Gastrocnemius medialis (tissue), 4 donors: ENCODE data around the gene GMPPA. TPM values are rescaled to one million over a fixed set of nuclear protein-coding genes. Genes with fewer than 3 reads are reported as not detected.

Experiments
- ATAC-seq, 2 donors: fragments of 150-250 bp; one replicate each; pipeline ENCODE4 v1.9.1; 2016
- DNase-seq, 2 donors: peaks; one replicate each; pipeline ENCODE4 v3.0.0-alpha.2; 2019
- H3K27ac ChIP-seq, 4 donors: fragments of 200-600 bp; sonication (generic); 1 replicate in 1 of 4; 2 replicates in 3 of 4; pipeline ENCODE4 v1.5.1; 2016 to 2018; ENCODE audit warnings: mild to moderate bottlenecking in 2 of 4, moderate library complexity in 1 of 4
- H3K27me3 ChIP-seq, 3 donors: fragments of 200-600 bp; sonication (generic) in 2 of 3; 1 replicate in 1 of 3; 2 replicates in 2 of 3; pipeline versions ENCODE4 v1.5.1 to v1.6.0; 2016 to 2019; ENCODE audit warnings: mild to moderate bottlenecking in 1 of 3, moderate library complexity in 1 of 3
- H3K36me3 ChIP-seq, 2 donors: fragments of 200-600 bp; sonication (generic) in 1 of 2; one replicate each; pipeline ENCODE4 v1.5.1; 2017 to 2018
- H3K4me1 ChIP-seq, 2 donors: fragments of 200-600 bp; sonication (generic) in 1 of 2; one replicate each; pipeline ENCODE4 v1.5.1; 2016 to 2017; ENCODE audit warnings: mild to moderate bottlenecking in 2 of 2
- H3K4me3 ChIP-seq, 4 donors: fragments of 200-600 bp; sonication (generic) in 3 of 4; 1 replicate in 1 of 4; 2 replicates in 3 of 4; pipeline ENCODE4 v1.5.1; 2016 to 2019; ENCODE audit warnings: mild to moderate bottlenecking in 2 of 4
- H3K9me3 ChIP-seq, 3 donors: fragments of 200-600 bp; sonication (generic) in 2 of 3; 1 replicate in 1 of 3; 2 replicates in 2 of 3; pipeline ENCODE4 v1.5.1; 2016 to 2019
- CTCF ChIP-seq, 5 experiments: fragments of 450-650 bp in 3 of 5; fragments of 200-600 bp in 2 of 5; sonication (generic) in 2 of 5; IDR thresholded peaks in 4 of 5; conservative IDR thresholded peaks in 1 of 5; 1 replicate in 4 of 5; 2 replicates in 1 of 5; pipeline ENCODE4 v1.5.1; 2016 to 2019; ENCODE audit warnings: antibody characterized with exemption in 5 of 5, mild to moderate bottlenecking in 3 of 5, moderate library complexity in 3 of 5
- POLR2A ChIP-seq, 2 donors: fragments of 450-650 bp; IDR thresholded peaks; one replicate each; pipeline ENCODE4 v1.6.1; 2017; ENCODE audit warnings: antibody characterized with exemption in 2 of 2, mild to moderate bottlenecking in 2 of 2, moderate library complexity in 2 of 2
- in situ Hi-C, 4 donors: fragments of 200-750 bp; cut with MboI; loops; one replicate each; pipeline versions ENCODE4 v1.15.0 to v1.8.0; 2017; ENCODE audit warnings: low sequenced_read_pairs in 4 of 4
- intact Hi-C: fragments of 100-400 bp; cut with DNase I; formaldehyde crosslinking; loops from one replicate; pipeline ENCODE4 v1.15.1; 2023; ENCODE audit warnings: low total_unique reads
- total RNA-seq, 4 donors: library from RNA; depleted of rRNA; stranded (reverse); fragments of >200 nt; gene quantifications; one replicate each; pipeline versions ENCODE4 v1.1.0 to v1.2.3, GENCODE V29; 2016

The GMPPA gene
- total RNA-seq, 4 donors from 2014 or later, result 18.0 to 25.8 (median 24.4) TPM

DNA sequence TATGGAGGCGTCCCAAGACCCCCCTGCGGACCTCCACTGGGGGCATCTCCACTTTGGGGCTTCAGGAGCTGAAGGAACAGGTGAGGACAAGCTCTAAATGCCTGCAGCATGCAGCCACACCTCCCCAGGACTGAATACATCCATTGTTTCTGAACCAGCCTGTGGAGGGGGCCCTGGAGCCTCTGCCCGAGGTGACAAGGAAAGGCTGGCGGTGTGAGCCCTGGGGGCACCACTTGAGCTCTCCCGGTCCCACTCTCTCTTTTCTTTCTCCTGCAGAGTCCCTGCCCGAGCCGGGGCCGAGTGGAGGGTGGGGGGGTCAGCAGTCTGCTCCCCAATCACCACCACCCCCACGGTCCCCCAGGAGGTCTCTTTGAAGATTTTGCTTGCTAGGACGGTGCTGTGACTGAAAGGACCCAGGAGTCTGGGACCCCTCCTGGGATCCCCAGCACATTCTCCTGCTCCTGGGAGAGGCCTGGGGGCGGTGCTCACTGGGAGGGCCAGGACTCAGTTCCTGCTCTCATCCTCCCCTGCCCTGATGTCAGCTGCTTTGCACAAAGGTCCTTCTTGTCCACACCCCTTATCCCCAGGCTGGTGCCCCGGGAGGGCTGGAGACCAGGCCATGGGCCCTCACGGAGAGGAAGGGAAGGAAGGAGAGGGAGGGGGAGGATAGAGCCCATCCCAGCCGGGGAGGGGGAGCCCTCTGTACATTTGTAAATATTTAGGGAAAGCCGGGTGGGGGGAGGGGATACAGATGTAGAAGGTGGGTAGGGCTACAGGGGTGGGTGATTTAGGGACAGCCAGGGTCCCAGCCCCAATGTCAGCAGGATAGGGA, 39.2 kb downstream of the GMPPA start:
- intact Hi-C loops (loop anchor here (10.0 kb wide), 1 partner anchor 243 kb away; no protein-coding TSS in a partner anchor), in situ Hi-C loops (loop anchor here in 2 of 4 donors (10.0 to 25.0 kb wide), 2 partner anchors 107 to 251 kb away; partner anchors contain the start of gene DNAJB2 (in 1 of the 2))
- DNase-seq (no peak), ATAC-seq (no peak)
- no peaks in the 10 kb centered on the region for H3K9me3 ChIP-seq
- TF ChIP-seq CTCF (IDR thresholded peaks at IDR 0.05 in 4 of 5, conservative IDR thresholded peaks at IDR 0.05 in 1 of 5) (no peak), POLR2A (IDR thresholded peaks at IDR 0.05) (no peak)
- H3K27ac ChIP-seq, result no peak overlapping the region
- peaks cover 7 to 16% of the 10 kb centered on the region in 2 donors for H3K4me1 ChIP-seq
- H3K4me3 ChIP-seq, result no peak overlapping the region
- no peaks in the 10 kb centered on the region for H3K27me3 ChIP-seq
- peaks cover 0 to 23% of the 10 kb centered on the region in 2 donors for H3K36me3 ChIP-seq

GRCh38 chr2:219538504-219538951, 39.8 kb downstream of the GMPPA start:
- Histone ChIP-seq H3K27me3 (no peaks in the 10 kb centered on the region), H3K27ac (no peak overlapping the region), H3K4me1 (peaks cover 10 to 19% of the 10 kb centered on the region in 2 donors), H3K36me3 (peaks cover 0 to 23% of the 10 kb centered on the region in 2 donors), H3K9me3 (no peaks in the 10 kb centered on the region), H3K4me3 (no peak overlapping the region)
- intact Hi-C loops, result loop anchor here (10.0 kb wide), 1 partner anchor 244 kb away; no protein-coding TSS in a partner anchor
- DNase-seq (no peak), ATAC-seq (no peak)
- in situ Hi-C loops, result loop anchor here in 2 of 4 donors (10.0 to 25.0 kb wide), 2 partner anchors 106 to 251 kb away; partner anchors contain the start of gene DNAJB2 (in 1 of the 2)
- TF ChIP-seq POLR2A (IDR thresholded peaks at IDR 0.05) (no peak), CTCF (IDR thresholded peaks at IDR 0.05 in 4 of 5, conservative IDR thresholded peaks at IDR 0.05 in 1 of 5) (no peak)

GRCh38 chr2:219538956-219539788, 40.5 kb downstream of the GMPPA start:
- Histone ChIP-seq H3K9me3 (no peaks in the 10 kb centered on the region), H3K27ac (no peak overlapping the region), H3K4me1 (peaks cover 13 to 23% of the 10 kb centered on the region in 2 donors), H3K4me3 (no peak overlapping the region), H3K27me3 (no peaks in the 10 kb centered on the region), H3K36me3 (peaks cover 0 to 23% of the 10 kb centered on the region in 2 donors)
- ATAC-seq, result no peak
- in situ Hi-C loops (loop anchor here in 2 of 4 donors (10.0 to 25.0 kb wide), 2 partner anchors 106 to 252 kb away; partner anchors contain the start of gene DNAJB2 (in 1 of the 2)), intact Hi-C loops (loop anchor here (10.0 kb wide), 1 partner anchor 244 kb away; no protein-coding TSS in a partner anchor)
- no peak for TF ChIP-seq CTCF (IDR thresholded peaks at IDR 0.05 in 4 of 5, conservative IDR thresholded peaks at IDR 0.05 in 1 of 5)
- TF ChIP-seq POLR2A (IDR thresholded peaks at IDR 0.05), result no peak
- no peak for DNase-seq

- intact Hi-C loops (loop anchor here (5.0 to 10.0 kb wide), 2 partner anchors 153 to 245 kb away; partner anchors contain the start of gene DNPEP), in situ Hi-C loops (loop anchor here in 2 of 4 donors (10.0 to 25.0 kb wide), 2 partner anchors 105 to 253 kb away; partner anchors contain the start of gene DNAJB2 (in 1 of the 2))
- TF ChIP-seq CTCF (IDR thresholded peaks at IDR 0.05 in 4 of 5, conservative IDR thresholded peaks at IDR 0.05 in 1 of 5), result no peak
- TF ChIP-seq POLR2A (IDR thresholded peaks at IDR 0.05), result no peak
- peaks cover 0 to 23% of the 10 kb centered on the region in 2 donors for H3K36me3 ChIP-seq
- H3K4me3 ChIP-seq, result no peak overlapping the region
- H3K27me3 ChIP-seq, result no peaks in the 10 kb centered on the region
- peaks cover 18 to 23% of the 10 kb centered on the region in 2 donors for H3K4me1 ChIP-seq
- no peak for ATAC-seq
- no peaks in the 10 kb centered on the region for H3K9me3 ChIP-seq
- no peak for DNase-seq
- H3K27ac ChIP-seq, result no peak overlapping the region
Observed at GRCh38 chr2:219539926-219540678, 41.4 kb downstream of the GMPPA start.
